Cardiac septum (tissue), 1 donor: ENCODE measurements around the gene TBC1D3B. TPM values are rescaled to one million over a fixed set of nuclear protein-coding genes. Genes with fewer than 3 reads are reported as not detected.
"Not testable (repeated sequence)": the region's sequence is repeated elsewhere in the genome, so short reads cannot be mapped to it uniquely, and the experiment has no call there.

Experiments used
- DNase-seq: peaks from one replicate; pipeline ENCODE4 v3.0.0-alpha.2; 2020; ENCODE audit warnings: low spot score
- intact Hi-C: fragments of 100-400 bp; cut with DNase I; formaldehyde crosslinking; loops from one replicate; pipeline ENCODE4 v1.14.0; 2022
- total RNA-seq: library from RNA; stranded (reverse); fragmentation: NEBNext Ultra II Directional; extraction: Animal tissue kit (Norgen Biotek cat#: 25700); gene quantifications from one replicate; pipeline ENCODE4 v1.2.1, GENCODE V29; 2021
- donor health status: DM: no; HTN: no; CAD: no.

The TBC1D3B gene
- total RNA-seq, 1 donor from 2014 or later, result 3.3 TPM

DNA sequence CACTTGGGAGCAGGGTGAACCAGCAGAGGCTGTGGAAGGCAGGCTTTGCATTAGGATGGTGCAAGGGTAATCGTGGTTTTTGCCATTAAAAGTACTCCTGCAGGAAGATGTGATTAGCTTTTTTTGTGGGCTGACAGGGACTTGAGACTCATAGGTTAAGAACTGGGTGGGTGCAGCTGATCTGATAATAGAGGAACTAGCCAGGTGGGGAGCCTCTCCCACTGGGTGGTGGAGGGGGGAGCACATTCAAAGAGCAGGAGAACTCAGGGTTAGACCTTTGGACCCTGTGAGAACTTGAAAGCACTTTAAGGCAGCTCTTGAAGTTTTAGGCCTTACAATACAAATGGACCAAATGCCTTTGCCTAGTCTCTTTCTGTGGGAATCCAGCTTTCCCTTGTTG lies 40.4 kb downstream of the TBC1D3B start:
- intact Hi-C loops, result no loop called here
- no peak for DNase-seq

DNA sequence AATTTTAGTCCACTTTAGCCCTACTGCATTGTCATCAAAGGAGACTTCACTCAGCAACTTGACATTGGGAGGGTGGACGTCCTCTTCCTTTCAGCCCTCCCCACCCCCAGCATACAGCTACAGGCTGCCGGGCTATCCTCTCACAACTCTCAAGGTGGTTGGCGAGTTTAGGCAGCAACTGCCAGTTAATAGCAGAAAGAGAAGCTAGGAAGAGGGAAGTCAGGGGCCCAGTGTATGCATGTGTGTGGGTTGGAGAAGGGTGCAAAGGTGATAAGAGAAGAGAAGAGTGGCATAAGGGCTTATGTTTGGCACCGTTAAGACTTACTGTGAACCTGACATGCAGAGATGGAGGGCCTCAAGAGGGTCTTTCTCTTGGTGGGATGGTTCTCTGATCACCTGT lies 41.0 kb downstream of the TBC1D3B start:
- intact Hi-C loops, result no loop called here
- DNase-seq, result no peak

DNA sequence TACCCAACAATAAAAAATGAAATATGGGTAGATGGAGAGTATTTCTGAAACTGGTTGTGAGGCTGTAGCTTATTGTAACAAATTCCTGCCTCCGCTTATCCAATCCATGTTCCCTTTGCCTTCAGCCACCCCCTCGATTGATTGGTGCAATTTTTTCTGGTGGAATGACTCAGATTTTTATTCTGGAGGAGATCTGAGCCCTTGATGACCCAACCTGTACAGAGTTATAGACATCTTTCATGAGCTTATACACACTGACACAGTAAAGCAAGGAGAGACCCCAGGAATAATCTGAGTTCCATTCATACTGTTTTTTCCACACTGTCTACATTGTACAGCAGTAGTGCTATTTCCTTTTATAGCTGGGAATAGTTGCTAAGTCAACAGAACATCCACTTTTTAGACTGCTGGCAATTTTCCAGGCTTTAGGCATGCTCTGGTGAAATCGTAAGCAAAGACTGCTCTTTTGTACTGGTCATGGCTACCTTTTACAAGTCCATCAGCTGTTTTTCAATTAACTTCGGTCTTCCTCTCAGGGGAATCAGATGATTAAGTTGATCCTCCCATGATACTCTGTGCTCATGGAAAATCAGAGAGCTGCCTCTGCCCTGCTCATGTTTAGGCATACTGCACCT lies 42.7 kb downstream of the TBC1D3B start:
- intact Hi-C loops, result no loop called here
- DNase-seq, result no peak

DNA sequence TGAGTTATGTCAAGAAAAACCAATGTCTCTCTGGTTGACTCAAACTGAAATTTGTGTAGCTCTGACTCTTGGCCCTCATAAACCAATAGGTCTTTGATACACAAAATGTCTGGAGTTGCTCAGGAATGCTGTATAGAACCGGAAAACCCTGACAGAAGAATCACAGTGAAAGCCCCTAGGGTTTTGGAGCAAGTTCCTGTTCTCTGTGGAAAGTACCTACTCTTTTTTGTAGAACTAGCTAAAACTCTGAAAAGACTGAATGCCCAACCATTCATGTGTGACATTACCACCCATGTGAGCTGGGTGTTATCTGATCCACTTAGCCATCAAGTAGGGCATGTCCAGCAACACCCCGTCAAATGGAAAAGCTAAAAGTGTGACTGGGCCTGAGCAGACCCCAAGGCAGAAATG lies 44.0 kb downstream of the TBC1D3B start:
- intact Hi-C loops, result no loop called here
- DNase-seq, result no peak

DNA sequence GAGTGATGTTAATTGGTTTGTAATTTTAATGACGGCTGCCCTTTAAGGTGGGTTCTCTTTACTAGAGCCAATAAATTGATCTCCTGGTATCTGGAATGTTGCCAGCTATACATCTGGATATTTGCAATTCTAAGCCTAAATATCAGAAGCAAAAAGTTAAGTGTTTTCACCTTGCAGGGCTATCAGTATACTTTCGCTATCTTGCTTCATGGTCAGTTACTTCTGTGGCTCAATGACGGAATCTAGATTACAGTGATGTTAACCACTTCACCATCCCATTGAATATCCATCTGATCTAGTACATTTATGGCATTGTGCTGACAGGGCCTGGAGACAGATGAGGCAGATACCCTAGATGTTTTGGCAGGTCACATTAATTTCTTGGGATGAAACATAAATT lies 44.5 kb downstream of the TBC1D3B start:
- intact Hi-C loops, result no loop called here
- DNase-seq, result no peak

DNA sequence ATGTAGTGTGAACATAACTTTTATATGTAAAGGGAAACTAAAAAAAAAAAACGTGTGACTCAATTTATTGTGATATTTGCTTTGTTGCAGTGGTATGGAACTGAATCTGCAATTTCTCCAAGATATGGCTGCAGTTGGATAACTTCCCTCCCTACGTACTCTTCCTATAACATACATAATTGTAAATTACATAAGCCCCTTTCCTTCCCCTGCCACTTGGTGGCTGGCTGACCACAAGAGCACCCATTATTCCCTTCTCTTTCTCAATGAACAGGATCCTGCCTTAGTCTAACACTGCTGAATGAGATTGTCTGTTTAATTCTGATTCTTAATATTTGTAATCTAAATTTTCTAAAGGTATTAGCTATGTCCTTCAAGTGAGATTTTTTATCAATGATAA lies 45.0 kb downstream of the TBC1D3B start:
- DNase-seq, result no peak
- intact Hi-C loops, result no loop called here

DNA sequence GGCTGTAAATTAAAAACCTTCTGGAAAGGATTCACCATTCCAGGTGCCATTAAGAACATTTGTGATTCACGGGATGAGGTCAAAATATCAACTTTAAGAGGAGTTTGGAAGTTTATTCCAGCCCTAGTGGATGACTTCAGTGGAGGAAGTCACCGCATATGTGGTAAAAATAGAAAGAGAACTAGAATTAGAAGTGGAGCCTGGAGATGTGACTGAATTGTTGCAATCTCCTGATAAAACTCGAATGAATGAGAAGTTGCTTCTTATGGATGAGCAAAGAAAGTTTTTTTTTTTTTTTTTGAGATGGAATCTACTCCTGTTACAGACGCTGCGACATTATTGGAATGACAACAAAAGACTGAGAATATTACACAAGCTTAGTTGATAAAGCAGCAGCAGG lies 46.1 kb downstream of the TBC1D3B start:
- DNase-seq, result no peak
- intact Hi-C loops, result no loop called here

DNA sequence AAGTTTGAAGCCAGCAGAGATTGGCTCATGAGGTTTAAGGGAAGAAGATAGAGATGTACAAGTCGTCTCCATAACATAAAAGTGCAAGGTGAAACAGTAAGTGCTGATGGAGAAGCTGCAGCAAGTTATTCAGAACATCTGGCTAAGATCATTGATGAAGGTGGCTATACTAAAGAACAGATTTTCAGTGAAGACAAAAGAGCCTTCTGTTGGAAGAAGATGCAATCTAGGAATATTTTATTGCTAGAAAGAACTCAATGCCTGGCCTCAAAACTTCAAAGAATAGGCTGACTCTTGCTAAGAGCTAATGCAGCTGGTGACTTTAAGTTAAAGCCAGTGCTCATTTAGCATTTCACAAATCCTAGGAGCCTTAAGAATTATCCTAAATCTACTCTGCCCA lies 46.8 kb downstream of the TBC1D3B start:
- DNase-seq, result no peak
- intact Hi-C loops, result no loop called here

DNA sequence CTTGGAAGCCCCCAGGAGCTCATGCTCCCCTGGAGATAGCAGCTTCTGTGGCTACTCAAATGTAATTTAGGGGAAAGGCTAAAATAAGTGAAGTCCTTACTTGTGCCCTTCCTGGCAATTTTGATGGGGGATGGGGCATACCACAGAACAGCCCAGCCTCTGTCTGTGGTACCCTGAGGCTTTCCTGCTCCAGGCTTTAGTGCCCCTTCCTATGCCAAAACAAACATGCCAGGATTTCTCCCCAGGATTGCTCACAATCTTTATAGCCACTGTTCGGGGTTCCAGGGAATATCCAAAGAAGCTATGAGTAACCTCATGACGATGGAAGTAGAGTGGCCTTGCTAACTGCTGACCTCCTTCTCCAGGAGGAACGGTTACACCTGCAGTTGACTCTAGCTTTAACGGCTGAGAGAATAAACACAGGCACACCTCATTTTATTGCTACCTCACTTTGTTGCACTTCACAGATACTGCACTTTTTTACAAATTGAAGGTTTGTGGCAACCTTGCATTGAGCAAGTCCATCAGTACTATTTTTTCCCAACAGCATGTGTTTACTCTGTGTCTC lies 47.9 kb downstream of the TBC1D3B start:
- no peak for DNase-seq
- intact Hi-C loops, result no loop called here

DNA sequence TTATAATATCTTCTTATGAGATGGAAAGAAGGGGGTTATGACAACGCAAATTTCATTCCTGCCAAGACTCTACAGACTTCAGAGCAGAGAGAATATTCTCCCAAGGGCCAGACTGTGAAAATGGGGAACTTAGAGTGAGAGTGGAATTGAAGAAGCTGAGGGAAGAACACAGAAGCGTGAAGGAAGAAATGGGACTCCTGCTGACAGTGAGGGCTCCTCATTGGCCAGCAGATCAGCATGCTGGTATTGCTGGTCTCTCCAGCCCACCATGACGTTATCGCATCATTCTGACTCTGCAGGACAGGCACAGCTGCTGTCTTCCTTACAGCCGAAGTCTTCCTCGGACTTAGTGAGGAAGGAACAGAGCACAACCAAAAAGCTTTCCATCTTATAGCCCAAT lies 48.5 kb downstream of the TBC1D3B start:
- intact Hi-C loops, result no loop called here

DNA sequence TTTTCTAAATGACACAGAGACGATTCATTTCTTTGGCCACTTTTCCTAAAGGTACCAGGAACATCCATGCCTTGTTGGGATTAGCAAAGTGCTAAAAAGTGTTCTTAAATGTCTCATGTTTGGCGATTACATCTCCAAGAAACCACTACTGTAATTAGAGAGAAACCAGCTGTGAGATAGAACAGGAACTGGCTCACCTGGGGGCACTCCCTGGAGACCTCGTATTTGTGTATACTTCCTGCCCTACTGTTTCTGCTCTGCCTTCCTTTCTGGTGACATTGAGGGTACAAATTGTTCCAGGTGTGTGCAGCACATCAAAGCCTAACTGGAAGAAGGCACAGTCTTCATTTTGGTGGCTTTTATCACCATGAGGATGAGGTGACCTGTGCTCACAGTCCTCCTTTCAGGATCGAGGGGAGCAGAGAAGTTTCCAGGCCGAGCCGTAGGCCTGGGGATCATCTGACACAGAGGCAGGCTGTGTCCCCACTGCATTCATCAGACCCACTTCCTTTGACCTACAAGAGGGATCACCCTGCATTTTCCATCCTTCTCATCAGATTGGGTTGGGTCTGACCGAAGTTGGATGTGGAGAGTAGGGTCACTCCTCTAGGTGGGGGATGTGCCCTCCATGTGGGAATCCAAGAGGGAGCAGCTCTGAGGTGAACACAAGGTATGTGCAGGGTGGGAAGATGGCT lies 49.1 kb downstream of the TBC1D3B start:
- intact Hi-C loops, result no loop called here
- DNase-seq, result no peak

More for the DNA sequence above, 48.5 kb downstream of the TBC1D3B start:
- no peak for DNase-seq

DNA sequence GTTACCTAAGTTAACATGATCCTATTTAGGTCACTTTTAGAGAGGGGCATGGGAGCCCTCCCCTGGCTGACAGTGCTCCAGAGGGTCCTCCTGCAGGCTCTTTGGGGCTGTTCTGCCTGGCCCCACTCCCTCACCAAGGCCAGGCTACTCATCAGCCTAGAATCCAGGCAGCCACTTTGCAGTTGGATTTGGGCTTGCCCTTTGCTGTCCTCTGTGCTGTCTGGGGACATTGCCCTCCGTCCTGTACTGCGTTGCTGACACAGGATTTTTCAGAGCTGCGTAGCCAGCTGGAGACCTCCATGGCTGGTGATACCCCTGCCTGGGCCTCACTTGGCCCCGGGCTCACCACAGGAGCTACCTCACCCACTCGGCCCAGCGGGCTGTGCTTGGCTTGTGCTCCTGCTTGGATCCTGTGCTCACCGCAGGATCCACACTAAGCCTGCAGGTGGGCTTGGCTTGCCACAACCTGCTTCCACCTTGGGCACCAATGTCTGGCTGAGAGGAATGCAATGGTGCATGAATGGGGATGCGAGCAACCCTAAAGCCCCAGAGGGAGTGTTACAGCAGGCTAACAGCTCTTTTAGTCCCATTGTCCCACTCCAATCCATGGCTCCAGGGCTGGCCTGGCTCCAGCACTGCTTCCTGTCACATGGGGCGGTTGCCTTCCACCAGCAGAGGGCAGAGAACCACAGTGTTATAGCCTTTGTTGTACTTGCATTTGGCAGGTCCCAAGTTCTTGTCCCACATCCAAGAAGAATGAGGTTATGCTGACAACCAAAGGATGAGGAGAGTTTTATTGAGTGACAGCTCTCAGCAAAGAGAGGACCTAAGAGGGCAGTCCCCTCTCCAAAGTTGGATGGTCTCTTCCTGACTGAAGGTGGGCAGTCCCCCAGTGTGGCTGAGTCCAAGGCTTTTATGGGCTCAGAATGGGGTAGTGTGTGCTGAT lies 51.3 kb downstream of the TBC1D3B start:
- intact Hi-C loops, result no loop called here
- DNase-seq, result no peak

DNA sequence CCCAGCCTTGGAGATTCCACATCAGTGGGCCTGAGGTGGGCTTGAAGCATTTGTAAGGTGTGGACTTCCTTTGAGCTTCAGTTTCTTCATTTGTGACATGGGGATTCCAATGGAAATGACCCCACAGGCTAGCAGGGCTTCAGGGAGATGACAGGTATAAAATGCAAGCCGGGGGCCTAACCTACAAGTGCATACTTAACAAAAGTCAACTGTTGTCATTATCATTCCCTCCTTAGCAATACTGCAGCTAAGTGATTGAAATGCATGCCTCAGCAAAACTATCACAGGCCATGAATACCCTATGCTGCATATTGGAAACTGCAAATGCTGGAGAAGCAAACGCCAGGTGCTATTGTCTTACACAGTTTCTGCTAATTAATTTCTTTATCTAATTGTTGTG lies 53.0 kb downstream of the TBC1D3B start:
- DNase-seq, result no peak
- intact Hi-C loops, result no loop called here

DNA sequence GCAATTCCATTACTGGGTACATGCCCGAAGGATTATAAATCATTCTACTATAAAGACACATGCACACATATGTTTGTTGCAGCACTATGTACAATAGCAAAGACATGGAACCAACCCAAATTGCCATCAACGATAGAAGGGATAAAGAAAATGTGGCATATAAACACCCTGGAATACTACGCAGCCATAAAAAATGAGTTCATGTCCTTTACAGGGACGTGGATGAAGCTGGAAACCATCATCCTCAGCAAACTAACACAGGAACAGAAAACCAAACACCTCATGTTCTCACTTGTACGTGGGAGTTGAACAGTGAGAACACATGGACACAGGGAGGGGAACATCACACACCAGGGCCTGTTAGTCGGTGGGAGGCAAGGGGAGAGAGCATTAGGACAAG lies 55.3 kb downstream of the TBC1D3B start:
- intact Hi-C loops, DNase-seq: not testable (repeated sequence)

DNA sequence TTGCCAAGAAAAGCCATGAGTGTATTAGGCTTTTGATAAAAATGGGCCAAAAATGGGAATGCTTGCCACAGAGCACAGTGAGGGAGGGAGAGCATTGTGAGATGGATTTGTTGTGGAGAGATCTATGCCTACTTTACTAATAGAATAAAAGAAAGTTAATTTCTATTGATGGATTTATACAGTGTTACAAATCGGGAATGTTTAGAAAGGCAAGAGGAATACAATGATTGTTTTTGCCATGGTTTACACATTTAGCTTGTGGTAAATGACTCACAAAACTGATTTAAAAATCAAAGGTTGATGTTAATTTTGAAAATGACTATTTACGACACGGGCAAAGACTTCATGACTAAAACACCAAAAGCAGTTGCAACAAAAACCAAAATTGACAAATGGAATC lies 56.2 kb downstream of the TBC1D3B start:
- DNase-seq, result no peak
- intact Hi-C loops, result no loop called here

DNA sequence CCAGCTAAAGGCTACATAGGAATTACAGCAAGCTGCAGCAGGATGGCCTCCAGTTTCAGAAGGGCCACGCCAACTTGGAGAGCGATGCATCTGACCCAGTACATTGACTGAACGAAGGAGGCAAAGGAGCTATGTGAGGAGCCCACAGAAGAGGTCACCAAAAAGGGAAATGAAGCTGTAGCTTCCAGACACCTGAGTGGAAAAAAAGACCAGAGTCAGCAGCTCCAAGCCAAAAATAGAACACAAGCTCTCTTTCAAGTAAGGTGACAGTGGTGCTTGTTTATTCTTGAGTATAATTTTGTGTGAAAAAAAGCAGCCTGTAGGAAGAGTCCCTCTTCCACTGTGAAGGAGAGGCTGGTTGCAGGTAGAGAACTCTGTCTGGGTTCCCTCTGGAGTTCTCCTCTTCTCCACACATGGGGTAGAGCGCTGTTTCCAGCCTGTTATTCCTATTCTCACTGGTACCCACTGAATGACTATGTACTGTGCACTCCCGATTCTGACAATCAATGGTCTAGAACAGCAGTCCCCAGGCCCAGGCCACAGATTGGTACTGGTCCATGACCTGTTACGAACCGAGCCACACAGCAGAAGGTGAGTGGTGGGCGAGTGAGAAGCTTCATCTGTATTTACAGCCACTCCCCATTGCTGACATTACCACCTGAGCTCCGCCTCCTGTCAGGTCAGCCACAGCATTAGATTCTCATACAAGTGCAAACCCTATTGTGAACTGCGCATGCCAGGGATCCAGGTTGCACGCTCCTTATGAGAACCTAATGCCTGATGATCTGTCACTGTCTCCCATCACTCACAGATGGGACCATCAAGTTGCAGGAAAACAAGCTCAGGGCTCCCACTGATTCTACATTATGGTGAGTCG lies 57.7 kb downstream of the TBC1D3B start:
- no peak for DNase-seq
- intact Hi-C loops, result loop anchor here (10.0 kb wide), 1 partner anchor 66 kb away; no protein-coding TSS in a partner anchor

DNA sequence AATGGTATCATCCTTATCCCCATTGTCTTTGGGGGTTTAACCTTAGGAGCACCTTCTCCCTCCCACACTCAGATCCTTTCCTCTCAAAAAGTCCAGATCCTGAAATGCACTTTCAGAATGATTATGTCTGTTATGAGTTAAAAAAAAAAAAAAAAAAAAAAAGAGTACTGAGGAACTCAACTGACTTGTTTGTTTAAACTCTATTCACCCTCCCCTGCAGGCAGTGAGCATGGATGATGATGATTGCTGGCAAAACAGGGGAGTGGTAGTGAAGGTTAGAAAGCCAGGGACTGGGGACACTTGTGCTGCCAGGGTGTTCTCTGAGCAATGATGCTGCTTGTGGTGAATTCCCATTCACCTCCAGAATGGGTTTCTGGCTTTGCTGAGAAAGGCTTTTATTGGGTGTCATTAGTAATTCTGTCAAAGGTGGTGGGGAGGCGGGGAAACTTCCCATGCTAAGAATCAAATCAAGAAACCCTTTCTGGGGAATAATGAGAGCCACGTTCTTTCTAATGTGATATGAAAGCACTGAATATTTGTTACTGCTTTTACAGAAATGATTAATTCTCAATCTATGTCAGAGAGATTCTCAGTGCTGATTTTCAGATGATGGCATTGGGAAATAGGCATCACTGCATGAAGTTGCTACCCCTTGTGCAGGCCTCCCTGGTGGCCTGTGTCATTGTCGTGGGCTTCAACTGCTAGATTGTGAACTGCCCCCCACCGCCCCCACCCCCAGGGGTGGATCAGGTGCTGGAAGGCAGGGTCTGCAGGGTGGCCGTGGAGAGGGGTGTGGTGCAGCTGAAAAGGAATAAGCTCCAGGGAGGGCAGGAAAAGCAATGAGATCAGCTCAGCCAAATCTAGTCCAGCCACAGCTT lies 58.7 kb downstream of the TBC1D3B start:
- no peak for DNase-seq
- intact Hi-C loops, result loop anchor here (10.0 kb wide), 1 partner anchor 67 kb away; no protein-coding TSS in a partner anchor
